Hepatocyte (in vitro differentiated cells): Measurements from ENCODE around the gene SH3TC1.

Source experiments
- EZH2 ChIP-seq: fragments of 200-600 bp; sonication (generic); IDR thresholded peaks from 2 replicates; pipeline ENCODE4 v1.6.1; 2016; ENCODE audit warnings: antibody characterized with exemption, mild to moderate bottlenecking, borderline replicate concordance
- EZH2phosphoT487 ChIP-seq: fragments of 200-600 bp; sonication (generic); IDR thresholded peaks from one replicate; pipeline ENCODE4 v1.6.1; 2018; ENCODE audit warnings: antibody characterized with exemption, mild to moderate bottlenecking, low read depth, moderate library complexity; ENCODE audit not compliant: unreplicated experiment, severe bottlenecking
- TF ChIP-seq, protein P1 (sequence below): fragments of 200-600 bp; sonication (generic); IDR thresholded peaks from 2 replicates; pipeline ENCODE4 v1.5.1; 2016; ENCODE audit warnings: antibody characterized with exemption, mild to moderate bottlenecking; ENCODE audit not compliant: poor library complexity

DNA sequence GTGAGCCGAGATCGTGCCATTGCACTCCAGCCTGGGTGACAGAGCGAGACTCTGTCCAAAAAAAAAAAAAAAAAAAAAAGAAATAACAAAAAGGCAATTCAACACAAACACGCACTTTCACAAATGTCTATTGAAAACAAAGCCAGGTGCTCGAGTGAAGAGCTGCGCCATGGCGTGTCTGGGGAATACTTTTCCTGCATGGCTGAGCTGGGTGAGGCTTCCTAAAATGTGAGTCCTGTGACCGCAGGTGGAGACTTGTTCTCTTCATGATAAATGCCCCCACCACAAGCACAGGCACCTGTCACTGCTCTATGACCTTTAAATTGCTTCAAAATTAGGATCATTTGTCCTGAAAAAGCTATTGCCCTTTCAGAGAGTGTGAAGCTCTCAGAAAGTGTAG is 36.5 kb upstream of the SH3TC1 start:
- TF ChIP-seq, protein P1, sequence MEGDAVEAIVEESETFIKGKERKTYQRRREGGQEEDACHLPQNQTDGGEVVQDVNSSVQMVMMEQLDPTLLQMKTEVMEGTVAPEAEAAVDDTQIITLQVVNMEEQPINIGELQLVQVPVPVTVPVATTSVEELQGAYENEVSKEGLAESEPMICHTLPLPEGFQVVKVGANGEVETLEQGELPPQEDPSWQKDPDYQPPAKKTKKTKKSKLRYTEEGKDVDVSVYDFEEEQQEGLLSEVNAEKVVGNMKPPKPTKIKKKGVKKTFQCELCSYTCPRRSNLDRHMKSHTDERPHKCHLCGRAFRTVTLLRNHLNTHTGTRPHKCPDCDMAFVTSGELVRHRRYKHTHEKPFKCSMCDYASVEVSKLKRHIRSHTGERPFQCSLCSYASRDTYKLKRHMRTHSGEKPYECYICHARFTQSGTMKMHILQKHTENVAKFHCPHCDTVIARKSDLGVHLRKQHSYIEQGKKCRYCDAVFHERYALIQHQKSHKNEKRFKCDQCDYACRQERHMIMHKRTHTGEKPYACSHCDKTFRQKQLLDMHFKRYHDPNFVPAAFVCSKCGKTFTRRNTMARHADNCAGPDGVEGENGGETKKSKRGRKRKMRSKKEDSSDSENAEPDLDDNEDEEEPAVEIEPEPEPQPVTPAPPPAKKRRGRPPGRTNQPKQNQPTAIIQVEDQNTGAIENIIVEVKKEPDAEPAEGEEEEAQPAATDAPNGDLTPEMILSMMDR: no peak
- TF ChIP-seq EZH2: no peak
- TF ChIP-seq EZH2phosphoT487: no peak
